Measurements from ENCODE around the gene POMC. TPM values are rescaled to one million over a fixed set of nuclear protein-coding genes. Genes with fewer than 3 reads are reported as not detected.

Gene POMC
- total and polyA plus RNA-seq, 2 of the 4 experiments (the other 2 are of a cell fraction): 0.17 TPM; not detected in 1

DNA sequence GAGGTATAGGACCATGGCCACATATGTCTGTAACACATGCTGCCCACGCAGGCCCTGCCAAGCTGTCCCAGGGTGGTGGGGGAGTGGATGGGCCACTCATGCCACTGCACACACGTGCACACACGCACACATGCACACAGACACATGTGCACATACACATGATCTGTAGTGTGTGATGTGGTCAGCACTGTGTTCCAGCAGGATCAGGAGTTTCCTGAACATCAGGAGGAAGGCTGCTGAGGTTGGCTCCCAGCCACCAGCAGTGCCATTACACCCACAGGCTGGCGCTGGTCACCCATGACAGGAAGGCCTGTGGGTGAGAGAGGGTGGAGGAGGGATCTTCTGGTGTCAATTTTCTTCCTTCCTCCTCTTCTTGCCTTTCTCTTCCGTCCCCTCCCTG lies 44.7 kb downstream of the POMC start:
- DNase-seq (no peak), ATAC-seq (ENCODE audit: low read depth) (no peak)
- Histone ChIP-seq H4K8ac (ENCODE audit: low read depth in 2 of 2, low read length in 2 of 2) (no peak overlapping the region), H2AK5ac (ENCODE audit: low read depth, low read length) (no peak overlapping the region), H2BK15ac (ENCODE audit: low read depth, low read length) (no peak overlapping the region), H2AFZ (replicated peaks; ENCODE audit: low read length, poor library complexity) (peak overlapping the region; percentile 21), H3K23ac (ENCODE audit: low read depth, low read length) (no peak overlapping the region), H3K27me3 (ENCODE audit: control insufficient read depth, insufficient read depth, low read length) (no peaks in the 10 kb centered on the region), H3K4me2 (ENCODE audit: low read depth, low read length) (no peak overlapping the region), H3K79me1 (ENCODE audit: low read depth in 1 of 2, low read length in 2 of 2) (no peaks in the 10 kb centered on the region), H3K9ac (ENCODE audit: low read depth, low read length) (no peak overlapping the region), H3K4ac (ENCODE audit: low read depth, low read length) (no peak overlapping the region), H3K14ac (replicated peaks; ENCODE audit: low read depth, low read length) (no peak overlapping the region), H3K36me3 (ENCODE audit: control insufficient read depth, insufficient read depth, low read length) (no peaks in the 10 kb centered on the region), H3K18ac (ENCODE audit: low read depth, low read length) (no peak overlapping the region), H2AK9ac (replicated peaks; ENCODE audit: low read depth, low read length, poor library complexity) (peak overlapping the region; percentile 65), H3K4me1 (ENCODE audit: control insufficient read depth, insufficient read depth, low read length) (no peaks in the 10 kb centered on the region; the same call in 1 of the 2 replicates), H2BK20ac (ENCODE audit: low read depth, low read length) (no peak overlapping the region), H2BK5ac (ENCODE audit: low read depth, low read length, poor library complexity, severe bottlenecking) (no peak overlapping the region), H3K27ac (ENCODE audit: insufficient read depth, low read length) (no peak overlapping the region), H3K9me1 (ENCODE audit: insufficient read depth, low read length) (no peaks in the 10 kb centered on the region), H4K5ac (ENCODE audit: low read depth, low read length) (no peak overlapping the region), H3K9me3 (ENCODE audit: control insufficient read depth, insufficient read depth, low read length) (no peaks in the 10 kb centered on the region), H3K56ac (ENCODE audit: extremely low read depth, insufficient read depth, low read length) (no peak overlapping the region), H3K4me3 (ENCODE audit: insufficient read depth, low read depth, low read length) (no peak overlapping the region), H2BK120ac (ENCODE audit: low read depth, low read length) (no peak overlapping the region), H4K91ac (ENCODE audit: insufficient read depth, low read depth, low read length) (no peak overlapping the region), H4K20me1 (ENCODE audit: insufficient read depth, low read length) (no peaks in the 10 kb centered on the region)
- intact Hi-C loops (cut with micrococcal nuclease) (loop anchor here (10.0 kb wide), 1 partner anchor 289 kb away; no protein-coding TSS in a partner anchor), dilution Hi-C loops (cut with HindIII; ENCODE audit: low sequenced_read_pairs, unreplicated experiment) (no loop called here), in situ Hi-C loops (cut with MboI; ENCODE audit: low sequenced_read_pairs) (no loop called here)
- TF ChIP-seq NFE2L2 (IDR thresholded peaks at IDR 0.05; ENCODE audit: low read depth, low read length) (no peak), MAFK (IDR thresholded peaks at IDR 0.05; ENCODE audit: low read depth, low read length) (no peak), RCOR1 (IDR thresholded peaks at IDR 0.05; ENCODE audit: insufficient replicate concordance, low read length) (no peak), MAZ (IDR thresholded peaks at IDR 0.05; ENCODE audit: borderline replicate concordance, low read depth, low read length) (no peak), RAD21 (IDR thresholded peaks at IDR 0.05; ENCODE audit: low read length) (no peak), ELK1 (IDR thresholded peaks at IDR 0.05; ENCODE audit: borderline replicate concordance, low read depth, low read length) (no peak), USF2 (IDR thresholded peaks at IDR 0.05; ENCODE audit: low read depth, low read length) (no peak), RFX5 (IDR thresholded peaks at IDR 0.05; ENCODE audit: low read depth, low read length) (no peak), CHD1 (IDR thresholded peaks at IDR 0.05; ENCODE audit: low read depth, low read length) (no peak), CEBPB (IDR thresholded peaks at IDR 0.05; ENCODE audit: low read depth, low read length) (no peak), MXI1 (IDR thresholded peaks at IDR 0.05; ENCODE audit: borderline replicate concordance, low read depth, low read length) (no peak)
- TF ChIP-seq, protein P1, sequence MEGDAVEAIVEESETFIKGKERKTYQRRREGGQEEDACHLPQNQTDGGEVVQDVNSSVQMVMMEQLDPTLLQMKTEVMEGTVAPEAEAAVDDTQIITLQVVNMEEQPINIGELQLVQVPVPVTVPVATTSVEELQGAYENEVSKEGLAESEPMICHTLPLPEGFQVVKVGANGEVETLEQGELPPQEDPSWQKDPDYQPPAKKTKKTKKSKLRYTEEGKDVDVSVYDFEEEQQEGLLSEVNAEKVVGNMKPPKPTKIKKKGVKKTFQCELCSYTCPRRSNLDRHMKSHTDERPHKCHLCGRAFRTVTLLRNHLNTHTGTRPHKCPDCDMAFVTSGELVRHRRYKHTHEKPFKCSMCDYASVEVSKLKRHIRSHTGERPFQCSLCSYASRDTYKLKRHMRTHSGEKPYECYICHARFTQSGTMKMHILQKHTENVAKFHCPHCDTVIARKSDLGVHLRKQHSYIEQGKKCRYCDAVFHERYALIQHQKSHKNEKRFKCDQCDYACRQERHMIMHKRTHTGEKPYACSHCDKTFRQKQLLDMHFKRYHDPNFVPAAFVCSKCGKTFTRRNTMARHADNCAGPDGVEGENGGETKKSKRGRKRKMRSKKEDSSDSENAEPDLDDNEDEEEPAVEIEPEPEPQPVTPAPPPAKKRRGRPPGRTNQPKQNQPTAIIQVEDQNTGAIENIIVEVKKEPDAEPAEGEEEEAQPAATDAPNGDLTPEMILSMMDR (conservative IDR thresholded peaks at IDR 0.05; ENCODE audit: low read depth, low read length): no peak
- CTCF ChIA-PET: no interaction called here
- BruUV-seq (replicated peaks): no TSS peak
- POLR2A ChIA-PET (ENCODE audit: unreplicated experiment): no interaction called here
- no CpG with 5 or more reads among the region's 5 CpGs for WGBS, 2 experiments (ENCODE audit: extremely low coverage in 2 of 2, insufficient read length in 1 of 2)
